WTC11 (cell line): Measurements from ENCODE around the gene TYROBP. TPM values are rescaled to one million over a fixed set of nuclear protein-coding genes. Genes with fewer than 3 reads are reported as not detected.
A peak's percentile ranks its signal among the peaks of the same experiment; 100 is the strongest.

Experiments
- ATAC-seq: fragments of 200-7000 bp; cut with Tn5 transposase; 2 replicates; pipeline ENCODE4 v1.10.0; 2021; ENCODE audit warnings: mild to moderate bottlenecking, moderate library complexity
- CTCF ChIA-PET: fragments of 300-600 bp; sonication (Branson Sonifier 250); formaldehyde crosslinking; loops from one replicate; lab custom pipeline; 2021; ENCODE audit warnings: antibody characterized with exemption; lab: Charles Lee
- POLR2A ChIA-PET: fragments of 350-600 bp; sonication (Branson Sonifier 250); formaldehyde crosslinking; loops from one replicate; lab custom pipeline; 2021; ENCODE audit warnings: antibody characterized with exemption; lab: Charles Lee
- DNase-seq: peaks from one replicate; pipeline ENCODE4 v3.0.0; 2021; ENCODE audit warnings: low spot score
- H3K27ac Mint-ChIP-seq: 2 replicates; pipeline ENCODE4 v1.8.0; 2021; ENCODE audit warnings: mixed read lengths
- H3K27me3 Mint-ChIP-seq: 2 replicates; pipeline ENCODE4 v1.8.0; 2021; ENCODE audit warnings: low read depth, mild to moderate bottlenecking, moderate library complexity, mixed read lengths
- H3K36me3 Mint-ChIP-seq: 2 replicates; pipeline ENCODE4 v1.8.0; 2021; ENCODE audit warnings: mixed read lengths
- H3K4me1 Mint-ChIP-seq: 2 replicates; pipeline ENCODE4 v1.8.0; 2022; ENCODE audit warnings: mixed read lengths
- H3K4me3 Mint-ChIP-seq: 2 replicates; pipeline ENCODE4 v1.8.0; 2021; ENCODE audit warnings: mild to moderate bottlenecking, moderate library complexity, mixed read lengths
- H3K9me3 Mint-ChIP-seq: 2 replicates; pipeline ENCODE4 v1.8.0; 2021; ENCODE audit warnings: mixed read lengths
- ATF2 ChIP-seq: sonication (generic); formaldehyde crosslinking; IDR thresholded peaks from 2 replicates; pipeline ENCODE4 v1.8.1; 2022; ENCODE audit warnings: low read depth, missing genetic modification reagents, borderline replicate concordance
- CBFB ChIP-seq: sonication (generic); formaldehyde crosslinking; IDR thresholded peaks from 2 replicates; pipeline ENCODE4 v1.8.1; 2022; ENCODE audit warnings: mild to moderate bottlenecking, low read depth, missing genetic modification reagents
- FOXK1 ChIP-seq: sonication (generic); formaldehyde crosslinking; IDR thresholded peaks from 2 replicates; pipeline ENCODE4 v1.8.0; 2022; ENCODE audit warnings: mild to moderate bottlenecking, moderate library complexity, missing genetic modification reagents
- FOXP1 ChIP-seq: sonication (generic); formaldehyde crosslinking; IDR thresholded peaks from 2 replicates; pipeline ENCODE4 v1.8.0; 2022; ENCODE audit warnings: missing genetic modification reagents, mild to moderate bottlenecking, moderate library complexity, borderline replicate concordance
- FOXP4 ChIP-seq: sonication (generic); formaldehyde crosslinking; IDR thresholded peaks from 2 replicates; pipeline ENCODE4 v1.8.0; 2022; ENCODE audit warnings: mild to moderate bottlenecking, missing genetic modification reagents
- GABPB1 ChIP-seq: sonication (generic); formaldehyde crosslinking; IDR thresholded peaks from 2 replicates; pipeline ENCODE4 v1.8.1; 2023; ENCODE audit warnings: mild to moderate bottlenecking, missing genetic modification reagents
- KAT7 ChIP-seq: sonication (generic); formaldehyde crosslinking; IDR thresholded peaks from 2 replicates; pipeline ENCODE4 v1.8.1; 2023; ENCODE audit warnings: missing genetic modification reagents, mild to moderate bottlenecking, borderline replicate concordance
- OVOL2 ChIP-seq: fragments of 250-450 bp; sonication (Bioruptor Pico); IDR thresholded peaks from 2 replicates; pipeline ENCODE4 v1.9.0; 2021; ENCODE audit warnings: mild to moderate bottlenecking, borderline replicate concordance
- SMAD4 ChIP-seq: sonication (generic); formaldehyde crosslinking; IDR thresholded peaks from 2 replicates; pipeline ENCODE4 v1.8.0; 2022; ENCODE audit warnings: mild to moderate bottlenecking, missing genetic modification reagents
- TCF7 ChIP-seq: sonication (generic); formaldehyde crosslinking; IDR thresholded peaks from 2 replicates; pipeline ENCODE4 v1.8.0; 2022; ENCODE audit warnings: mild to moderate bottlenecking, low read depth, missing genetic modification reagents, moderate library complexity
- TEAD4 ChIP-seq: sonication (generic); formaldehyde crosslinking; IDR thresholded peaks from 2 replicates; pipeline ENCODE4 v1.8.0; 2022; ENCODE audit warnings: mild to moderate bottlenecking, missing genetic modification reagents
- USF2 ChIP-seq: sonication (generic); formaldehyde crosslinking; IDR thresholded peaks from 2 replicates; pipeline ENCODE4 v1.8.1; 2023; ENCODE audit warnings: mild to moderate bottlenecking, missing genetic modification reagents, moderate library complexity
- ZNF121 ChIP-seq: sonication (generic); formaldehyde crosslinking; IDR thresholded peaks from 2 replicates; pipeline ENCODE4 v1.8.0; 2023; ENCODE audit warnings: missing genetic modification reagents
- ZNF396 ChIP-seq: fragments of 250-450 bp; sonication (Bioruptor Pico); IDR thresholded peaks from 2 replicates; pipeline ENCODE4 v1.8.0; 2021; ENCODE audit warnings: mild to moderate bottlenecking, moderate library complexity, borderline replicate concordance
- ZNF416 ChIP-seq: fragments of 250-450 bp; sonication (Bioruptor Pico); IDR thresholded peaks from 2 replicates; pipeline ENCODE4 v1.9.0; 2021; ENCODE audit warnings: mild to moderate bottlenecking, inconsistent platforms
- total RNA-seq: library from RNA; stranded (reverse); gene quantifications from 3 replicates; pipeline ENCODE4 v1.2.3, GENCODE V29; 2021
- TF ChIP-seq, protein P1 (sequence below): sonication (generic); formaldehyde crosslinking; IDR thresholded peaks from 2 replicates; pipeline ENCODE4 v1.8.1; 2023; ENCODE audit warnings: mild to moderate bottlenecking, missing genetic modification reagents, borderline replicate concordance
- TF ChIP-seq, protein P2 (sequence below): fragments of 250-450 bp; sonication (Bioruptor Pico); IDR thresholded peaks from 2 replicates; pipeline ENCODE4 v1.9.0; 2021; ENCODE audit warnings: moderate library complexity, mild to moderate bottlenecking, inconsistent platforms, borderline replicate concordance
- TF ChIP-seq, protein P3 (sequence below): sonication (generic); formaldehyde crosslinking; conservative IDR thresholded peaks from 2 replicates; pipeline ENCODE4 v1.8.1; 2022; ENCODE audit warnings: mild to moderate bottlenecking, missing genetic modification reagents

TYROBP gene
- total RNA-seq, 1 experiment from 2014 or later = 0.46 TPM

DNA sequence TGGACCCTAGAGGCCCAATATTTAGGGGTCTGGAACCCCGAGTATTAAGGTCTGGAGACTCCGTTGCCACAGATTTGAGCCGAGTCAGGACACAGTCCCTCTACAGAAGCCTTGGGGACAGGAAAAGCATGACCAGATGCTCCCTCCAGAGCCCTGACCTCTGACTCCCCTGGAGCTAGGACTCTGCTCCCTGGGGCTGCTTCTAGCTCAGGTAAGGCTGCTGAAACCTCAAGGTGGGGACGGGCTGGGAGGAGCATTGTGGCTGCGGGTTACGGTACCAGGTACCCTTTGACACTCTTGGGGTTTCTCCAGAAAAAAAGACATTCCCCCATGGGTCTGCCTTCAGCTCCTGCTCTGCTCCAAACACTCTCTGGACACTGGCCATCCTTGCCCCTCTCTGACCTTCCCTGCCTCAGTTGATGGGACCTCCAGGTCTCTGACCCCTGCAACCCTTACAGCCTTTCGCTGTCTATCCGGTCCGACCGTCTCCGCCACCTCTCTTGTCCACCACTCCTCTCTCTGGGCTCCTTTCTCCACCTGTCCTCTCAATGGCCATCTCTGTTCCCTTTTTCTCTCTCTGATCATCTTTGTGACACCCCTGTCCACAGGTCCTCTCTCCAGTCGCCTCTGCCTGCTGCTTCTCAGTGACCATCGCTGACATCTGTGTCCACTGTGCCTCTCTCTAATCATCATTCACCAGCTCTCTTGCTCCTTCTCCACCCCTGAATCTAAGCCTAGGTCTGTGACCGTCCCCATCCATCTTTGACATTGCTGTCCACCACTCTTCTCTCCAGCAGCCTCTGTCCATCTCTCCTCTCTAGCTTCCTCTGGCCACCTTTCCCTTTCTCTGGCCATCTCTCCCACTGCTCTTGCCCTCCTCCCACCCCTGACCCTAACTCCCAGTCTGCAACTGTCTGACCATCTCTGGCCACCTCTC, 29.5 kb upstream of the TYROBP start:
- ChIA-PET CTCF (interaction anchor here (0.7 to 1.5 kb wide), 3 partner anchors 21 to 58 kb away, joined by 3 to 5 read pairs (median 3); no protein-coding TSS in a partner anchor), POLR2A (no interaction called here)
- DNase-seq = no peak
- no peak for ATAC-seq
- Mint-ChIP-seq H3K36me3 (peaks cover 10% of the 10 kb centered on the region), H3K4me1 (peaks cover 26% of the 10 kb centered on the region), H3K27ac (peak overlapping the region; percentile 11; the same call in 1 of the 2 replicates), H3K4me3 (peak overlapping the region; percentile 70), H3K9me3 (no peaks in the 10 kb centered on the region), H3K27me3 (no peaks in the 10 kb centered on the region)
- TF ChIP-seq FOXP1 = no peak
- TF ChIP-seq TEAD4 (CRISPR knock-in tag) = no peak
- no peak for TF ChIP-seq KAT7 (CRISPR knock-in tag)
- TF ChIP-seq ZNF121 = no peak
- TF ChIP-seq, protein P1, sequence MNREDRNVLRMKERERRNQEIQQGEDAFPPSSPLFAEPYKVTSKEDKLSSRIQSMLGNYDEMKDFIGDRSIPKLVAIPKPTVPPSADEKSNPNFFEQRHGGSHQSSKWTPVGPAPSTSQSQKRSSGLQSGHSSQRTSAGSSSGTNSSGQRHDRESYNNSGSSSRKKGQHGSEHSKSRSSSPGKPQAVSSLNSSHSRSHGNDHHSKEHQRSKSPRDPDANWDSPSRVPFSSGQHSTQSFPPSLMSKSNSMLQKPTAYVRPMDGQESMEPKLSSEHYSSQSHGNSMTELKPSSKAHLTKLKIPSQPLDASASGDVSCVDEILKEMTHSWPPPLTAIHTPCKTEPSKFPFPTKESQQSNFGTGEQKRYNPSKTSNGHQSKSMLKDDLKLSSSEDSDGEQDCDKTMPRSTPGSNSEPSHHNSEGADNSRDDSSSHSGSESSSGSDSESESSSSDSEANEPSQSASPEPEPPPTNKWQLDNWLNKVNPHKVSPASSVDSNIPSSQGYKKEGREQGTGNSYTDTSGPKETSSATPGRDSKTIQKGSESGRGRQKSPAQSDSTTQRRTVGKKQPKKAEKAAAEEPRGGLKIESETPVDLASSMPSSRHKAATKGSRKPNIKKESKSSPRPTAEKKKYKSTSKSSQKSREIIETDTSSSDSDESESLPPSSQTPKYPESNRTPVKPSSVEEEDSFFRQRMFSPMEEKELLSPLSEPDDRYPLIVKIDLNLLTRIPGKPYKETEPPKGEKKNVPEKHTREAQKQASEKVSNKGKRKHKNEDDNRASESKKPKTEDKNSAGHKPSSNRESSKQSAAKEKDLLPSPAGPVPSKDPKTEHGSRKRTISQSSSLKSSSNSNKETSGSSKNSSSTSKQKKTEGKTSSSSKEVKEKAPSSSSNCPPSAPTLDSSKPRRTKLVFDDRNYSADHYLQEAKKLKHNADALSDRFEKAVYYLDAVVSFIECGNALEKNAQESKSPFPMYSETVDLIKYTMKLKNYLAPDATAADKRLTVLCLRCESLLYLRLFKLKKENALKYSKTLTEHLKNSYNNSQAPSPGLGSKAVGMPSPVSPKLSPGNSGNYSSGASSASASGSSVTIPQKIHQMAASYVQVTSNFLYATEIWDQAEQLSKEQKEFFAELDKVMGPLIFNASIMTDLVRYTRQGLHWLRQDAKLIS (CRISPR knock-in tag) = no peak
- no peak for TF ChIP-seq USF2 (CRISPR knock-in tag)
- TF ChIP-seq, protein P2, sequence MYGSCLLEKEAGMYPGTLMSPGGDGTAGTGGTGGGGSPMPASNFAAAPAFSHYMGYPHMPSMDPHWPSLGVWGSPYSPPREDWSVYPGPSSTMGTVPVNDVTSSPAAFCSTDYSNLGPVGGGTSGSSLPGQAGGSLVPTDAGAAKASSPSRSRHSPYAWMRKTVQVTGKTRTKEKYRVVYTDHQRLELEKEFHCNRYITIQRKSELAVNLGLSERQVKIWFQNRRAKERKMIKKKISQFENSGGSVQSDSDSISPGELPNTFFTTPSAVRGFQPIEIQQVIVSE = no peak
- TF ChIP-seq ZNF396 (CRISPR knock-in tag) = no peak
- TF ChIP-seq OVOL2 = no peak
- no peak for TF ChIP-seq TCF7 (CRISPR knock-in tag)
- TF ChIP-seq, protein P3, sequence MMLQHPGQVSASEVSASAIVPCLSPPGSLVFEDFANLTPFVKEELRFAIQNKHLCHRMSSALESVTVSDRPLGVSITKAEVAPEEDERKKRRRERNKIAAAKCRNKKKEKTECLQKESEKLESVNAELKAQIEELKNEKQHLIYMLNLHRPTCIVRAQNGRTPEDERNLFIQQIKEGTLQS = no peak
- no peak for TF ChIP-seq GABPB1 (CRISPR knock-in tag)
- no peak for TF ChIP-seq ZNF416 (CRISPR knock-in tag)
- TF ChIP-seq FOXP4 = no peak
- no peak for TF ChIP-seq ATF2
- no peak for TF ChIP-seq FOXK1 (CRISPR knock-in tag)
- no peak for TF ChIP-seq SMAD4
- TF ChIP-seq CBFB (CRISPR knock-in tag) = no peak
